ENCODE measurements around the gene TLCD3A. TPM values are rescaled to one million over a fixed set of nuclear protein-coding genes. Genes with fewer than 3 reads are reported as not detected.

TLCD3A gene
- total and polyA plus RNA-seq, 10 of the 15 experiments (the other 5 are each of a cell fraction or from before 2014, with no cell fraction given), result 2.9 to 29.7 (median 17.8) TPM

- Histone ChIP-seq H4K20me1 (ENCODE audit: control insufficient read depth, insufficient read depth) (no peaks in the 10 kb centered on the region), H2AFZ (ENCODE audit: control insufficient read depth, low read depth, low read length) (no peak overlapping the region), H3K4me3 (no peak overlapping the region), H3K27ac (ENCODE audit: control insufficient read depth, insufficient read depth) (no peak overlapping the region), H3K36me3 (ENCODE audit: control insufficient read depth in 2 of 2, insufficient read depth in 2 of 2, low read length in 1 of 2) (peaks cover 12 to 36% of the 10 kb centered on the region in 2 experiments), H3K9ac (ENCODE audit: control insufficient read depth, insufficient read depth, low read length) (no peak overlapping the region), H3K79me2 (ENCODE audit: control insufficient read depth, insufficient read depth, low read length) (no peaks in the 10 kb centered on the region), H3K9me3 (replicated peaks; ENCODE audit: control insufficient read depth, insufficient read depth, low read length) (no peaks in the 10 kb centered on the region), H3K4me2 (ENCODE audit: control insufficient read depth, insufficient read depth) (no peak overlapping the region), H3K27me3 (replicated peaks in 1 of 2; ENCODE audit: control insufficient read depth in 2 of 2, insufficient read depth in 2 of 2, low read length in 1 of 2) (no peaks in the 10 kb centered on the region), H3K4me1 (ENCODE audit: control insufficient read depth, insufficient read depth, low read length) (peaks cover 10% of the 10 kb centered on the region)
- DNase-seq (ENCODE audit: low read depth, low spot score), result no peak
- intact Hi-C loops (cut with micrococcal nuclease; ENCODE audit: unreplicated experiment) (no loop called here), in situ Hi-C loops (cut with MboI) (no loop called here)
- BruUV-seq (replicated peaks), result no TSS peak
- ChIA-PET RAD21 (ENCODE audit: unreplicated experiment) (no interaction called here), POLR2A (interaction anchor here (1.5 kb wide), 1 partner anchor 9 kb away, joined by 5 read pairs; the partner anchor contains the start of genes GLOD4 and MRM3), CTCF (interaction anchor here (0.6 to 1.5 kb wide), 2 partner anchors 107 to 208 kb away, joined by 3 to 4 read pairs; no protein-coding TSS in a partner anchor), SMC1A (ENCODE audit: uncharacterized antibody, unreplicated experiment) (interaction anchor here (1.1 kb wide), 1 partner anchor 14 kb away, joined by 3 read pairs; no protein-coding TSS in a partner anchor)
- no peak for FAIRE-seq
- WGBS (ENCODE audit: insufficient coverage, insufficient replicate concordance, low lambda C conversion rate, missing lambda C conversion rate), result 98% methylated on average over 5 of the region's 5 CpGs
- ATAC-seq, result no peak
- TF ChIP-seq HDAC2 (IDR thresholded peaks at IDR 0.05), result no peak
- no peak for TF ChIP-seq ATF2 (IDR thresholded peaks at IDR 0.05; ENCODE audit: low read length)
- TF ChIP-seq RB1 (IDR thresholded peaks at IDR 0.05; ENCODE audit: borderline replicate concordance), result no peak
- TF ChIP-seq MEF2B (IDR thresholded peaks at IDR 0.05; ENCODE audit: partially characterized antibody, poor library complexity, severe bottlenecking), result no peak
- no peak for TF ChIP-seq TCF3 (IDR thresholded peaks at IDR 0.05; ENCODE audit: borderline replicate concordance, insufficient read depth, low read depth, low read length)
- no peak for TF ChIP-seq BCLAF1 (IDR thresholded peaks at IDR 0.05)
- no peak for TF ChIP-seq HDGF (IDR thresholded peaks at IDR 0.05)
- TF ChIP-seq HCFC1 (IDR thresholded peaks at IDR 0.05; ENCODE audit: low read length), result no peak
- TF ChIP-seq EZH2 (IDR thresholded peaks at IDR 0.05; ENCODE audit: borderline replicate concordance, control insufficient read depth, low read depth, low read length), result no peak
- TF ChIP-seq E4F1 (IDR thresholded peaks at IDR 0.05; ENCODE audit: borderline replicate concordance, partially characterized antibody), result no peak
- no peak for TF ChIP-seq ZNF687 (IDR thresholded peaks at IDR 0.05)
- no peak for TF ChIP-seq BCL11A (IDR thresholded peaks at IDR 0.05; ENCODE audit: low read depth, low read length)
- TF ChIP-seq CHD2 (IDR thresholded peaks at IDR 0.05; ENCODE audit: borderline replicate concordance, low read depth, low read length), result no peak
- no peak for TF ChIP-seq RUNX3 (IDR thresholded peaks at IDR 0.05; ENCODE audit: low read length)
Measured at GRCh38 chr17:773016-773415, 40.6 kb downstream of the TLCD3A start.
